ENCODE data around the gene TIMM22.

The TIMM22 gene

DNA sequence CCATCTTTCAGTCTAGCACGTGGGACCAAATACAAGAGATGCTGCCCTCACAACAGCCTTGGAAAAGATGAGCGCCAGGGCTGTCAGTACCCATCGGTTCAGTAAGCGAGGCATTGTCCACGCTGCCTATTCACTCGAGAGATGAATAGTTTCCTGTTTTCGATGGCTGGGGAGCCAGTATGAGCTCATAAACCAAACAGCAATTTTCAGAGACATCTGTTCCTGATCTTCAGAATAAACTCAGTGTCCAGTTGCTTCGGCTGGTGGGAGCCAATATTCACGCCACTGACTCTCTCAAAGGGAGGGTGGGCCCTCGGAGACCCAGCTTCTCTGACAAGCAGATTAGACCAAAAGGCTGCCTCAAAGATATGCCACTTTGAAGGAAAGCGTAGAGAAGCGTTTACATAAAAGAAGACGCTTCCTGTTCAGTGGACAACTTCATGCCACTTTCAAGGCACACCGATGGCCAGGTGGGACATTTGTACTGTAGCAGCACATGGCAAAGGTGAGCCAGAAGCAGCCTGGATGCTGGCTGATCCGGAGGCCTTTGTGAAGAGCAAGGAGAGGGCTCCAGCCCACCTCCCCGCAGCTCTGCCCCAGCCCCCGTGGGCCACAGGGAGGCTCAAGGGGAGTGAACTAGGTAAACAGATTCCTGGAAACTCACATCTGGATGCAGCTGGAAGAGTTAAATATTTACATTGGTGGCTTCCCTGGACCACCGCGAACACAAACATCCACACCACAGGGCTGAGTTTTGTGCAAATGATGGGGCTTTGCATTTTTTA is 6.0 kb downstream of the TIMM22 start:
- DNase-seq, result no peak

DNA sequence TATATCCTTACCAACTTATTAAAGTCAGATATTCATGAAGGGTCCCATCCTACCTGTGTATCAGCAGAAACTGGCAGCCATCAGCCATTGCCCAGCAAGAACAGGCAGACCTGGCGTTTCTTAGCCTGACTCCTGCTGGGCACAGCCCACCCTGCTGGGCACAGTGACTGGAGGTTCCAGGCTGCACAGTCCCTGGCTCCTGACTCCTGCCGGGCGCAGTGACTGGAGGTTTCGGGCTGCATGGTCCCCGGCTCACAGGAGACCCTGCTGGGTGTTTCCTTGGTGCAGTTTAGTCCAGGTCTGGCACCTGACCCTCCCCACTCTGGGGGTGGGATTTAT is 6.7 kb downstream of the TIMM22 start:
- no peak for DNase-seq

DNA sequence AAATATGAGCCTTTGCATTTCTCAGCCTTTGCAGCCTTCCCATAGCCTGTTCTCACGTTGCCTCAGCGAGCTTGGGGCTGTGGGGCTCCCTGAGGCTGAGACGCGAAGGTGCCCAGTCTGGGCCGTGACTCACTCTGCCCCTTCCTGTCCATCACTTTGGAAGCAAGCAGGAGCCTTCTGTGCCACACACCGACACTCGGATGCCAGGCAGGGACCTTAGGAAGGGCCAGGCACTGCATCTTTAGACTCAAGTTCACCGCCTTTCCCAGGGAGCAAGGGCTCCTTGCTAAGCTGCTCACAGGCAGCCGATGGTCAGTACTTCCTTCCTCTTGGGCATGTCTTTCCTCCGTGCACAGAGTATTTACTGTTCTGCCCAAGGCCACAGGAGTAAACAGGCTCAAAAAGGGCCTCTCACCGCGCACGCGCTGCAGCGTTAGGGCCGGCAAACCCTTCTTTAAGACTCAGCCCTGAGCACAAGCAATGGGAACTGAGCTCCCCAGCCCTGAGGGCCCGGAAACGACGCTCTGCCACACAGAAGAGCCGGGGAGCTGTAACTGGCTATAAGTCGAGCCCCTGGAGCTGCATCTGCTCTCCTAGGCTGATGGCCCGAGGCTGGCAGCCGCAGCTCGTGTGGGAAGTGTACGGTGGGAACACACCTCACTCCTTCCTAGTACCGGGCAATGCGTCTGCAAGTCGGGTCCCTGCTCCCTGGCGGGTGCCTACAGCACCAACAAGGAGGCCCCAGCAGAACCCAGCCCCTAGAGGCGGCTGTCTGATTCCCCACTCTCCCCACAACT is 7.2 kb downstream of the TIMM22 start:
- no peak for DNase-seq

DNA sequence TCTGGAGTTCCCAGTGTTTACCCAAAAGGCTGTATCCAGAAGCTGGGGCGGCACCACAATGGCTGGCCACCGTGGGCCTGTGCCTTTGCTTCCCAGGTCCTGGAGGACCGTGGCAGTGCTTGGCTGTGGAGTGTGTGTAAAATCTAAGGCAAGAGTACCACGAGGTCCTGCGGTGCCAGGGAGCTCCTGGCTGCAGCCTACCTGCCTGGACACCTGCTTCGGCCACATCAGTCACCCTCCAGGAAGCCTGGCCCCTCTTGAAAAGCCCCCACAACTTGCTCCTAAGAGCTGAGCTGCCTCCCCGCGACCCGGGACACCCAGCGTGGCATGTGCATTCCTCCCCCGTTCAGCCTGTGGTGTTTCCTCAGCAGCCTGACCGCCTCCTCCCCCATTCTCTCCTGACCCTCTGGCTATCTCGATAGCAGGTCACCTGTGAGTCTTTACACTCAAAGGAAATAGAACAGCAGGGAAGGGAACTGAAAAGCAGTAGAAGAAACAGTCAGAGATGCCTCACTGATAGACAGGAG is 7.9 kb downstream of the TIMM22 start:
- no peak for DNase-seq

DNA sequence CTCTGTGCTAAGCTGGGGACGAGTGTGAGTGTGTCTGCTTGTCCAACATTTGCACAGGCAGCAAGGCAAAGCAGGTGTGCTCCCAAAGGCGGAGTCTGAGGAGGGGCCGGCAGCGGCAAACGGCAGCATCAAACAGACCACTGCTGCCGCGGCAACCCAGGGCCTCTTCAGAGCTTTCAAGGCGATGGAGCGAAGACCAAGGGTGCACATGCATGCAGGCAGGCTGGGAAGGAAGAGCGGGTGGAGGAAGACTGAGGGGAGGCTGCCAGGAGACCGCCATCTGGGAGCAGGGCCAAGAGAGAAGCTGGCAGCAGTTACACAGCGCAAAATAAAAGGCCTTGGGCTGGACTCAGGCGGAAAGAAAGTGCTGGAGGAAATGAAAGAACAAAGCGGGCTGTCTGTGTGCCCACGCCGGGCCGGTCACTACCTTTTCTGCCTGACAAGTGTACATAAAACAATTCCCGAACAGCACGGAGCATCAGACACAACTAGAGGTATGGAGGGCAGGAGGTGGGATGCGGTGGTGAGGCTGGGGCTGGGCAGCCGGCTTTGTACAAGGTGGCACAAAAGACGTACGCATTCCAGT is 8.5 kb downstream of the TIMM22 start:
- no peak for DNase-seq

DNA sequence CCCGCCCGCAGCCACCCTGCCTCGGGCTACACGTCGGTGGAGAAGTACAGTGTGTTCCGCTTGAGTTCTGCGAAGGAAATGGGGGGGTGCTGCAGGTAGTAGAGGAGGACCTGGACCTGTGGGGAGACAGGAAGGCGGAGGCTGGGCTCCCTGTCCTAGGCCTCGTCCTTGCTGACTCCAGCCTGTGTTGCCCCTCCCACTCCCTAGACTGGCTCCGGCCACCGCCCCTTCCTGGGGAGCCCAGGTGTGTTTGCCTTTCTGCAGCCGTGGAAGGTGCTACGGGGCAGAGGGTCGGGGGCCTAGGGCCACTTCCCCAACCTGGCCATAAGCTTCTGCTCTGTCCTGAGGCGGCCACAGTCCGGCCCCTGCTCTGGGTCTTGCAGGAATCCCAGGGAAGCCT is 9.1 kb downstream of the TIMM22 start:
- DNase-seq, result no peak

DNA sequence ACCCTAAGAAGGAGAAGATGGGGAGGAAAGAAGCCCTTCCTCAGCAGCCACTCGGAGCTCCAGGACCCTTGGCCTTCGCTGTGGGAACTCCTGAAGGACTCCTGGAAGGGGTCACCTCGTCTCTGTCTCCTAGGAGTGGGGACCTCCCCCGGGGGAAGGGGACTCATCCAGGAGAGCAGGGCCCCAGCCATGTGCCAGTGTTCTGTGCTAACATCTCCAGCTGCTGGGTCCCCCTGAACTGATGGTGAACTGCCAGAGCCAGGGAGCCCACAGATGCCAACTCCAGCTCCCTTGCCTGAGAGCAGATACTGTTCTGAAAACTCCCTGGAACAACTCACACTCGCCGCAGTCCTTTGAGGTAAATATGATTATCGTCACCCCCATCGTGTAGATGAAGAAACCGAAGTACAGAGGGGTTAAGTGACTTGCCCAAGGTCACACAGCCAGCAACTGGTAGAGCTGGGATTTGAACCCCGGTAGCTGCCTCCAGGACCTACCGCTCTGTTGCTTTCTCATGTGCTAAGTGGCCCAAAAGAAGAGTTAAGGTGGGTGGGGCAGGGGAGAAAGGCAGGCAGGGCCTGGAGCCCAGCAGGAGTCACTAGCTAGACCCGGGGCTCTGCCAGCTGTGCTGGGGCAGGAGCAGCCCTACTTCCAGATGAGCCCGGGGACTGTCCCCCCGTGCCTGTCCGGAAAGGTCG is 10.5 kb downstream of the TIMM22 start:
- DNase-seq, result no peak

DNA sequence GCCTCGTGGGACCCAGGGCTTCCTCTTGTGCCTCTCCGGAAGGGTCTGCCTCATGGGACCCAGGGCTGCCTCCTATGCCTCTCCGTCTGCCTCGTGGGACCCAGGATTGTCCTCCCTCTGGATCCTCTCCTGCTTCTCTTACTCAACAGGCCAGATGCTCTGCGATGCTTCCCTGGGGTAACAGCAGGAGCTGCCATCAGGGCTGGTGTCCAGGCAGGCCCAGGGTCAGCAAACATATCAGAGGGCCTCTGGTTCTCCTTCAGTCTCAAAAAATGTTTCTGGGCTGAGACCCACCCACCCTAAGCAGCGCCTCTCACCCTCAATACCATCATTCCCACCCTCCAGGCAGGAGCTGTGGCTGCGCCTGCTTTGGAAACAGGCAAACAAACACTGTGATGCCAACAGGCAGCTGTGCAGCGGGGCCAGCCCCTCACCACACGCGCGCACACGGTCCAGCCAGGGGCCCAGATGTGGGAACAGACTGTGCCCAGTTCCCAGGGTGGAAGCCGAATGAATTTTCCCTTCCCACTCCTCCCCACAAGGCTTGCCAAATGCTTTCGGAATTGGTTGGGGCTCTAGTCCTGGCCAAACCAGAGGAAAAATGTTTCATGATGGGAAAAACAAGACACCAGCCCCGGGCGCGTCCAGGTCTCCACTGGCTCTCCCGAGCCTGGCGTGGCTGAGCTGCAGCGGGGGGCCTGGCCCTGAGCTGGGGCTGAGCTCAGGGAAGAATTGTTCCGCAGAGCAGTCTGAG is 11.3 kb downstream of the TIMM22 start:
- DNase-seq, result no peak

DNA sequence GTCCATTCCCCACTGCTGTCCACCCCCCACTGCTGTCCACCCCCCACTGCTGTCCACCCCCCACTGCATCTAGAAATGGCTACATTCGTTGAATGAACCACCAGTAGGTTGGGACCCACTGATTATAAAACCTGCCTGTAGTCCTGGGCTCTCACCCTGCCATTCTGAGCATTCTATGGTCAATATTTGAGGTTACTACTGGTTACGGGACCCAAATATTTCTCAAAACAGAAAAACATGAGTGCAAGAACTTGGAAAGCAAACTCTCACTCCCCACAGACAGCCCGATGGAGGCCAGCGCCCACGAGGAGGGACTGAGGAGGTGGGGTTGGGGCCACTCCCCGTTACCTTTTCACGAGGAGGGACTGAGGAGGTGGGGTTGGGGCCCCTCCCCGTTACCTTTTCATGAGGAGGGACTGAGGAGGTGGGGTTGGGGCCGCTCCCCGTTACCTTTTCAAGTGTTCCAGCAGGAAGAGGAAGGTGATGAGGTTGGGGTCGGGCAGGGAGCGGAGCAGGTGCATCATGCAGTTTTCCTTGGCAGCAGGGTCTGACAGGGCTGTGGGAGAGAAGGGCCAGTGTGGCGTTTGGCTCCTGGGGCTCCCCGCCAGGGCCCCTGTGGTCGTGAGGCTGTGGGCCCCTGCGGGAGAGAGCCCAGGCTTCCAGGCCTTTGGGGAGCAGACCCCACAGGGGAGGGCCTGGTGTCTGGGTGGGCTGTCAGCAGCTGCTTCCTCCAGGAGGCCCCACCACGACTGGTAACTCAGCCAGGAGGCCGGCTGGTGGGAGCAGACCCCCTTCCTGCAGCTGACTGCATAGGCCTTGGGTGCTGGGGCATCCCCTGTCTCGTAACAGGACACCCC is 12.5 kb downstream of the TIMM22 start:
- DNase-seq, result no peak

DNA sequence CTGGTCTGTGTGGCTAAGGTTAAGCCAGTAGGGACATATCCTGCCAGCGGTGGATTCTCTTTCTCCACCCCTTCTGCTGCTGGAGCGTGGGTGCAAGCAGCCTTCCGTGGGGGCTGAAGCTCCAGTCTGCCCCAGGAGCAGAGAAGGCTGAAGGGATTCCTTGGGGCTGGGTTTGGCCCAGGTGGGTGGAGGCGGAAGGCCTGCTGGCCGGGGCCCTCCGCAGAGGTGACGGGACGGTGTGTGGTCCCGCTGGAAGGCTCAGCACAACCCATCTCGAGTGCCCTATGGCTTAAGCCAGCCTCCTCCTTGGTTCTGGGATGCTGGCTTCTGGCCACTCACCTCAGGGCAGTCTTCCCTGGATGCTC is 13.1 kb downstream of the TIMM22 start:
- DNase-seq, result no peak

DNA sequence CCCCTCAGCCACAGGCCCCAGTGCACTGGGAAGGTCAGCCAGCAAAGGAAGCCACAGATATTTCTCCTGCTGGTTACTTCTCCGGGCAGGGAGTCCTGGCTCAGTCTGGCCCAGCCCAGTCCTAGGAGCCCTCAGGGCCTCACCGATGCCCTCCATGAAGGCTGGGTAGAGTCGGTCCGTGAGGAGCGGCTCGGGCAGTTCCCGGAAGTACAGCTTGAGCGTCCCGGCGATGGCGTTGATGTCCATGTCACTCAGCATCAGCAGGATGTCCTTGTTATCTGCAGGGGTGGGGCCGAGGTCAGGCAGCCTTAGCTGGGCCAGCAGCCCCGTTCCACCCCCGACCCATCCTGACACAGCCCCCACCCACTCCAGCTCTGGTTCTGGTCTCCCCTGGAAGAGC is 13.7 kb downstream of the TIMM22 start:
- no peak for DNase-seq

DNA sequence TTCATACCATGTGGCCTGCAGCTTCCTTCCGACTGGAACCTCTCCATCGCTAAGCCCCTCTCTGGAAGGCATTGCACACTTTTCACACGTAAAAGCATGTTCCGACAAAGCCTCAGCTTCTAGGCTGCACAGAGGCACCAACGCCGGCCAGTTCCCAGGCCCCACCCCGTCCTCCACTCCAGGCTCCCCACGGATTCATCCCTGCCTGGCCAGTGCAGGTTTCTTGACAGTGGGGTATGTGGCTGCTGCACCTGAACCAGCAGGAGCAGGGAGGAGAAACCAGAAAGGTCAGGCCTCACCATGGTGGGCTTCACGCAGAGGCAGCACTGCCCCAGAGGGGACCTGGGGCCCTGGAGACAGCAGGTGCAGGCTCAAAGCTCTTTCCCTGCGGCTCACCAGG is 14.2 kb downstream of the TIMM22 start:
- no peak for DNase-seq

DNA sequence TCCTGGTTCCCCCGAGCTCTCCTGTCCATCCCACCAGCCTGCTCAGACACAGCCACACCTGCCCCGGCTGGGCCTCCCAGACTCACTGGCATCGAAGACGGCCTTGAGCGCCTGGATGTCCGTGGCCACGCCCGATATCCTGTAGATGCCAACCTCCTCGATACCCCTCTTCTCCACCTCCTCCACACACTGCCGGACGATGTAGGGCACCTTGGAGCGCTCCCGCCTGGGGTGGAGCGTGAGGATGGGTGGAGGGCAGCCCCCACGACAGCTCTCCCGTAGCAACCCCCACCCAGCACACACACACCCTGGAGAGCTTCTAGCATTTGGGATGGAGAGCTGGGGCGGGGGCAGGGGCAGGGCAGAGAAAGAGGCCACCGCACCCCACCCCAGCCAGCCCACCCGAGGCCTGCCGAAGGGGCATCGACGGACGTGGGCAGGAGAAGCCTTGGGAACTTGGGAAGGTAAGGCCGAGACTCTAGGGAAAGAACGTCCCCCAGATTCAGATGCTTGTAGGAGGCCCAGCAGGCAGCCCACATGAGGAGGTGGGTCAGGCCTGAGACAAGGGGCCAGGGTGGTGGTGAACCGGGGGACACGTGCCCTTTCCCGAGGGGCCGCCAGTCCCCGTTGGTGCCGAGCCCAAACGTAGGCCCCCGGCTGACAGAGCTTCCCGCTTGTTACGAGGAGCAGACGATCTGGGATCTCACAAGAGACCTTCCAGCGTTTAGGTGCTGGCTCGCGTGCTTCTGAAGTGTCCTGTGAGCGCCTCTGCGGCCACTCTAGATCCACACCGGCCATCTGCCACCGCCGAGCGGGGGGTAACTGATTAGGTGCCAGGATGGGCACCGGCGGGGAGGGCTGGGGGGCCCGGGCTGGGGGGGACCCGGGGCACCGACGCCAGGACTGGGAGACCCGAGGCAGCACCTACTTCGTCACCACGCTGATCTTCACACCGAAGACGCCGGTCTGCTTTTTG is 15.1 kb downstream of the TIMM22 start:
- DNase-seq, result no peak

DNA sequence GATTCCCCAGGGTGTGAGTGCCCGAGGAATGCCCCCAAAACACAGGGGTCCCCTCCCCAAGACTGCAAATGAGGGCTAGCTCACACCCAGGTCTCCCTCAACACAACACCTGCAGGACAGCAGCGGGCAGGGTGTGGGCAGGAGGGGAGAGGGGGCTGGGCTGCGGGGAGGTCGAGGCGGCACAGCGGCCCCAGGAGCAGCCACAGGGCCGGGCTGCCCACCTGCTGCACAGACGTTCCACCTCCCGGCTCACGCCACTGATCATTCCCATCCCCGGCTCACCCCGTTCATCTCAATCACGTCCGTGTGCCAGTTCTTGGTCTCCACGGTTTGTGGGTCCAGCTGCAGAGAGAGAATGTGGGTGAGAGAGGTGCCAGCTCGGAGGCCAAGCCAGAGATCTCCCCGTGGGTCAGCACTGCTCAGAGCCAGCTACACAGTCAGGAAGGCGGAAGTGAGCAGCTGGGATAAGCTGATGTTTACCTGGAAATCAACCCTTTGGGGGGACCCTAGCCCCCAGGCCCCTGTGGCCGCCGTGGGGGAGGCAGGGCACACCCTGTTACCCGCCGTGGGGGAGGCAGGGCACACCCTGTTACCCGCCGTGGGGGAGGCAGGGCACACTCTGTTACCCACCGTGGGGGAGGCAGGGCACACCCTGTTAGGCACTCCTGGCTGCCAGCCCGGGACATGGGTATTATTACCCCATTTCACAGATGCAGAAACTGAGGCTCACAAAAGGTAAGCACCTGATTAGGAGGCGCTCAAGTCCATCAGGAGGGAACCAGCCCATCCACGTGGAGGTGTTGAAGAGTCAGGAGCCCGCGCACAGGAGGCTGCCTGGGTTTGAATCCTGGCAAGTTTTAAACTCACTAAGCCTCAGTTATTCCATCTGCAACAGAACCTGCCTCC is 16.1 kb downstream of the TIMM22 start:
- DNase-seq, result no peak

DNA sequence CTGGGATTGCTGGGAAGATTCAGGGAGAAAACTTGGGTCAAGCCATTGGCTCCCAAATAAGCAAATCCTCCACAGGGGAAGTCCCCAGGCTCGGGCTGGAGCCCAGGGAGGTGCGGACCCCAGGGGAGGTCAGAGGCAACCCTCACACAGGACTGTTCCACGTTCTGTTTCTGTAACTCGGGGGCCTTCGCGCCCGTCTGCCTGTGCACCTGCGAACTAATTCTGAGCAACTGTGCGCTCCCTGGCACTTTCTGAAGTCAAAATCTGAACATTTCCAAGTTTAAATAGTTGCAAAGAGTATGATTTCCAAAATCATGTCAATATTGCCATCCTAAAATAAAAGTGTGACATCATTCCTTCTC is 16.8 kb downstream of the TIMM22 start:
- DNase-seq, result no peak

DNA sequence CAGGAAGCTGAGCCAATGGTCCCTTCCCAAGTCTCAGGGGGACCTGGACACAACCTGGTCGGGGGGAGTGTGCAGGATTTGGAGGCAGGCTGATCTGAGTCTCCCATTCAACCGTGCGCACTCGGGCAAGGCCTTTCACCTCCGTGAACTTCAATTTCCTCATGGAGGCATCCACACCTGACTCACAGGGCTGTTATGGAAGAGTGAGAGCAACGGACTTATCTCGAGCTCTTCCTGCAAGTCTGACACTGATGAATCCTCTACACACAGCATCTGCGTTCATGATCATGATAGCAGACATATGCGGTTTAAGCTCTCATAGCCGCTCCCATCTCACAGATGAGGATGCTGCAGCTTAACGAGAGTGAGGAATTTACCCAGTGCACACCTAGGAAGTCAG is 21.6 kb downstream of the TIMM22 start:
- DNase-seq, result no peak

DNA sequence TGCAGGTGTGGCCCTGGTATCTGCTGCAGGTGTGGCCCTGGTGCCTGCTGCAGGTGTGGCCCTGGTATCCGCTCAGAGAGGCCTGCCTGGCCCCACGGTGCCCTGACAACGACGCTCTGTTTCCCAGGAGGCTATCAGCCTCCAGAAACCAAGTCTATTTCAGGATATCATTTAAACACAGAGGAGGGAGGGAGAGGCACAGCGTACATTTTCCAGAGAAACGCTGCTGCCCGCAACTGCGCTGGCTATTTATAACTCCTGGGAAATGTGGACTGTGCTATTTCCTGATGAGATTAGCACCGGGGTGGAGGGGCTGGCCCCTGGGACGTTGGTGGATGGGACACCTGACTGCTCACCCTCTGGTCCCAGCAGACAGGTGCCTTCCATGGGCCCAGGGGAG is 22.5 kb downstream of the TIMM22 start:
- no peak for DNase-seq

DNA sequence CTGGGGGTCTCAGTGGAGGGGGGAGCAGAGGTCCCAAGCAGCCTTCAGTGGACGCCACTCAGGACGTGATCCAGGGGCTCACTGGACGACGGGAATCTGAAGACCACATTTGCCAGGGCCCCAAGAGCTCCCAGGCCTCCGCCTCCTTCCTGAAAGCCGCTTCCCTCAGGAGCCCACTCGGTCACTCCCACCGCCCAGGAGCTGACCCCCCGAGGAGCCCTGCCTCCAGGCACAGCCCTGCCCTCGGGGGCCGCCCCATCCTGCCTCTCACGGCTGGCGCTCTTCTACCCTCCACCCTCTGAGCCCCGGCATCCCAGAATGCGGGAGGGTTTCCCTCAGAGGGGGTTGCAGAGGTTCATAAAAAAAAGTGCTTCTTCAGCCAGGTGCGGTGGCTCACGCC is 24.2 kb downstream of the TIMM22 start:
- no peak for DNase-seq

DNA sequence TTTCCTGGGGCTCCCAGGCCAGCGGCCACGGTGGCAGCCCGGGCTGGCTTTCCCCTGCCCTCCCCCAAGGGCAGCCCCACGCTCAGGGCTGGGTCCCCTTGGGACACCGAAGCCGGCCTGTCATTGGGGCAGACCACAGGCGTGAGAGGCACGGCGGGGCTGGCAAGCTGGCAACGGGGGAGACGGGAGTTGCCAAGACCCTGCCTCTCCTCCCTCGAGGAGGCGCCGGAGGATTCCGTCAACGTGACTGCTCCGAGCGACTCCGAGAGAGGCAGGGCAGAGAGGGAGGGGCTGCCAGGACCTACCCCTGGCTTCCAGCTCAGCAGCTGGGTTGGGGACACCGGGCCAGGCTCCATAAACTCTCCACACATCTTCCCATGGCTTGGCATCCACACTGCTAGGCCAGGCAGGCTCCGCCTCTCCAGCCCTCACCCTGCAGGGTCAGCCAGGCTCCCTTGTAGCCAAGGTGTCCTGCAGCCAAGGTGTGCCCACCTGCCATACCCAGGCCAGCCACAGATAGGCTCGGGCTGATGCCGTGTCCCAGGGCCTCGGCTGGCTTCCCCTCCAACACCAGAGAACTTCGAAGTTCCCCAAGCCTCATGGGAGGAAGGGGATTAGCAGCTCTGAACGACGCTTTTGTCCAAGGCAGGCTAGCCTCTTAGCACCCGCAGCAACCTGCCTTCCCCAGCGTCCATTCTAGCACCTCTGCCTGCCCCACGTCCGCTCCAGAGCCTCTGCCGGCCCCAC is 25.5 kb downstream of the TIMM22 start:
- no peak for DNase-seq
